NCI-H2227 (cell line): Measurements from ENCODE around the gene CLMN.

Source experiments
- DNase-seq: peaks from one replicate; lab custom pipeline; 2025; ENCODE audit not compliant: unreplicated experiment; lab: John Stamatoyannopoulos, UW

CLMN gene

GRCh38 chr14:95345032-95345431, 25.3 kb upstream of the CLMN start:
- DNase-seq, result no peak

GRCh38 chr14:95344536-95344935, 24.8 kb upstream of the CLMN start:
- DNase-seq, result no peak

- no peak for DNase-seq
These were observed 21.9 kb upstream of the CLMN start for GRCh38 chr14:95341564-95341963.

- DNase-seq, result no peak
These were observed 21.4 kb upstream of the CLMN start for GRCh38 chr14:95341115-95341514.

- DNase-seq, result no peak
These were observed 20.5 kb upstream of the CLMN start for GRCh38 chr14:95340201-95340697.

- DNase-seq, result no peak
These were observed 19.7 kb upstream of the CLMN start for GRCh38 chr14:95339301-95339865.

- no peak for DNase-seq
These were observed 18.7 kb upstream of the CLMN start for GRCh38 chr14:95338436-95338835.

- DNase-seq, result peak; percentile 64
These were observed 17.4 kb upstream of the CLMN start for GRCh38 chr14:95337041-95337595.

- no peak for DNase-seq
These were observed 16.6 kb upstream of the CLMN start for GRCh38 chr14:95336192-95336760.

GRCh38 chr14:95335071-95335470, 15.4 kb upstream of the CLMN start:
- DNase-seq, result no peak

GRCh38 chr14:95334044-95334443, 14.3 kb upstream of the CLMN start:
- DNase-seq, result no peak

- no peak for DNase-seq
These were observed 12.9 kb upstream of the CLMN start for GRCh38 chr14:95332641-95333040.

- no peak for DNase-seq
These were observed 12.2 kb upstream of the CLMN start for GRCh38 chr14:95331708-95332408.

- no peak for DNase-seq
These were observed 11.1 kb upstream of the CLMN start for GRCh38 chr14:95330591-95331370.

GRCh38 chr14:95329941-95330340, 10.2 kb upstream of the CLMN start:
- no peak for DNase-seq

- no peak for DNase-seq
These were observed 9.2 kb upstream of the CLMN start for GRCh38 chr14:95328729-95329503.

GRCh38 chr14:95327558-95328374, 8.1 kb upstream of the CLMN start:
- DNase-seq, result no peak

GRCh38 chr14:95326987-95327386, 7.3 kb upstream of the CLMN start:
- no peak for DNase-seq

GRCh38 chr14:95323917-95324316, 4.2 kb upstream of the CLMN start:
- DNase-seq, result no peak

- no peak for DNase-seq
These were observed 3.7 kb upstream of the CLMN start for GRCh38 chr14:95323361-95323760.
